Stimulated activated CD8-positive, alpha-beta memory T cell treated with anti-CD3 and anti-CD28 coated beads, Interleukin-12 subunit alpha, Interleukin-12 subunit beta, amount 100 ng/mL, for 24 hours (primary cell): ENCODE data around the gene ACMSD.
"Not testable (repeated sequence)": the region's sequence is repeated elsewhere in the genome, so short reads cannot be mapped to it uniquely, and the experiment has no call there.

Source experiments
- DNase-seq: peaks from one replicate; pipeline ENCODE4 v3.0.0-alpha.2; 2020; ENCODE audit errors: extremely low read depth

The ACMSD gene

DNA sequence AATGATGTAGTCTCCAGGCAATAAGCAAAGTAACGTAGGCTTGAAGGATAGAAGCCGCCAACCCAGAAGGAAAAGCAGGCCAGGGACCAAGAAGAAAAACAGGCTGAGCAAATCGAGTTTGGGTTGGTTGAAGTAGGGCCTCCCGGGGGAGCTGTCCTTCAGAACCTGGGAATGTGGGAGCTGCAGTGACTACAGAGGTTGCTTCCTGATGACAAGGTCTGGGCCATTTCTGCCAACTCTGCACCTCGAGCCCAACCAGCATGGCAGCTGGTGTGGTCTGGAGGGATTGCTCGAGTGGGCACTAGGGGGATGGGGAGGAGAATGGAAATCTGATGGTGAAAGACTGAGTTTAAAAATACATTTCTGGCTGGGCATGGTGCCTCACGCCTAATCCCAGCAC, 14.1 kb downstream of the ACMSD start:
- no peak for DNase-seq

DNA sequence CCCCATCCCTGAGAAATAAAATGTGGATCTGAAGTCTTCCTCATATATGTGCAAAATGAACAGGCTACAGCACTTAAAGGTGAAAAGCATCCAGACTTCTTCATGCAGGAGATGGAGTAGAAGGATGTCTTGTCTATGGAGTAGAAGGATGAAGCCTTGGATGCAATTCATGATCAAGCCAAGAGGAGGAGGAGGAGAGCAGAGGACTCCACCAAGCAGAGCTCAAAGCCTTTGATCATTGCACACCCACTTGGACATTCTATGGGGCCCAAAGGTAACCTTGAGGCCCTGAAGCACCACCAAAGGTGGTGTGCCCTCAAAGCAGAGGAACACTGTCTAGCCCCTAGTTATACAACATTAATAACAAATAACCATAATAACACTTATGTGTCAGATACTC, 17.3 kb downstream of the ACMSD start:
- DNase-seq, result no peak

DNA sequence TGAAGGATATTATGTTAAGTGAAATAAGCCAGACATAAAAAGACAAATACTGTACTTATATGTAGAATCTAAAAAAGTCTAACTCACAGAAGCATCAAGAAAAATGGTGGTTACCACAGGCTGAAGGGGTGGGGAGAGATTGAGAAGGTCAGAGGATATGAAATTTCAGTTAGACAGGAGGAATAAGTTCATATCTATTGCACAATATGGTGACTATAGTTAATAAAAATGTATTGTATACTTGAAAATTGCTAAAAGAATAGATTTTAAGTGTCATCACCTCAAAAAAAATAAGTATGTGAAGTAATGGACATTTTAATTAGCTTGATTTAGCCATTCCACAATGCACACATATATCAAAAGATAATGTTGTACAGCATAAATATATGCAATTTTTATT, 19.8 kb downstream of the ACMSD start:
- no peak for DNase-seq

DNA sequence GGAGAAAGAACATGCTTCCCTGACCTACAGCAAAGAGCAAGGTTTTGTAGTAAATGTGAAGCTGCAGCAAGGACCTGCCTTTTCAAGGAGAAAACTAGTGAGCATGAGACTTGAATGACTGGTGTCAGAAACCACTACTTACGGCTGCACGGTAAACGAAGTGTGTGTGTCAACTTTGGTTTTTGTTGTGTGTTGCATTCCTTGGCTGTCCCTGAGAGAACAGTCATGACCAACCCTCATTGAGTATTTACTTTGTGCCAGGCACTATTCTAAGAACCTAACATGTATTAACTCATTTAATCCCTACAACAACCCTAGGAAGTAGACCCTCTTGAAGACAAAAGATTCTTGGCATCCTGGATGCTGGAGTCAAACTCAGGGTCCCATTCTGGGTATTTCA, 22.8 kb downstream of the ACMSD start:
- no peak for DNase-seq

DNA sequence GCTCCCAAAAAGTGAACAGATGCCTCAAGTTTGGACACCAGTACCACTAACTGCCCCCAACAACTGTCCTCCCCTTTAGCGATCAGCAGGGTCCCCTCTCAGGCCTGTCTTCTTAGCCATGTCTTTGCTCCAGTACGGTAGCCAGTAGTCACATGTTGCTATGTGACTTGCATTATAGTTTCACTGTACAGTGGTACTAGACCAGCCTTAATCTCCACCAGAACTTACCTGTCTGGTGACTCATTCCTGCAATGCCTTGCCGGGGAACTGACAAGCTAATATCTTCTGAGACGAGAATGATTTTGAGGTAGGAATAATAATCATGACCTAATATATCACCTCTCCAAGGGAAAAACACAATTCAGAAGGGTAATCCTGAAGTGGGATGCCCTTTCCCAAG, 23.7 kb downstream of the ACMSD start:
- DNase-seq, result no peak

DNA sequence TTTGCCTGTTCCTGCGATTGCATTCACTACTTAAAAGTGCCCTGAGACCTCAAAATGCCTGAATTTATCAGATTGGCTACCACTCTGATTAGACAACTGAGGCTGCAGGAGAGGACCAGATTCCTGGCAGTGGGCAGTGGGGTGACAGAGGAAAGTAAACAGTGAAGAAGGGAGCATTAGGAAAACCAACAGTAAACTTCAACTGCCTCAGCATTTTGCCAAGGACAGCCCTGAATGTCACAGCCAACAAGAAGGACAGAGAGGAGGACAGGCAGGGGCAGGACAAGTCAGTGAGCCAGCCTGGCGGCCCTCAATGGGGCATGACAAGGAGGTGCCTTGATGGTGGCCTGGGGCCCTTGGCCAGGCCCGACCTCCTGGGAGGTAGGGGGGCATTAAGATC, 24.3 kb downstream of the ACMSD start:
- DNase-seq, result no peak

DNA sequence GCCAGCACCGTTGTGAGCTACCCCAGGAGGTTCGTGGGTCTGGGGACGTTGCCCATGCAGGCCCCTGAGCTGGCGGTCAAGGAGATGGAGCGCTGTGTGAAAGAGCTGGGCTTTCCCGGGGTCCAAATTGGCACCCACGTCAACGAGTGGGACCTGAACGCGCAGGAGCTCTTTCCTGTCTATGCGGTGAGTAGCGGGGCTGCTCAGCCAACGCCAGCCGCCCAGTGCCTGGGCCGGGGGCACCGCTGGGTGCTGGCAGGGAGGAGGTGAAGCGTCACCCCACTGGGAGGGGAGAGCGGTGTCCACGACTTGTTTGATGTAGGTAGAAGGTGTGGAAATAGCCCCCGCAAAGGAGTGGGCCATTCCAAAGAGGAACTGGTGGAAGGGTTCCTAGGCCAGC, 25.0 kb downstream of the ACMSD start:
- DNase-seq, result no peak

DNA sequence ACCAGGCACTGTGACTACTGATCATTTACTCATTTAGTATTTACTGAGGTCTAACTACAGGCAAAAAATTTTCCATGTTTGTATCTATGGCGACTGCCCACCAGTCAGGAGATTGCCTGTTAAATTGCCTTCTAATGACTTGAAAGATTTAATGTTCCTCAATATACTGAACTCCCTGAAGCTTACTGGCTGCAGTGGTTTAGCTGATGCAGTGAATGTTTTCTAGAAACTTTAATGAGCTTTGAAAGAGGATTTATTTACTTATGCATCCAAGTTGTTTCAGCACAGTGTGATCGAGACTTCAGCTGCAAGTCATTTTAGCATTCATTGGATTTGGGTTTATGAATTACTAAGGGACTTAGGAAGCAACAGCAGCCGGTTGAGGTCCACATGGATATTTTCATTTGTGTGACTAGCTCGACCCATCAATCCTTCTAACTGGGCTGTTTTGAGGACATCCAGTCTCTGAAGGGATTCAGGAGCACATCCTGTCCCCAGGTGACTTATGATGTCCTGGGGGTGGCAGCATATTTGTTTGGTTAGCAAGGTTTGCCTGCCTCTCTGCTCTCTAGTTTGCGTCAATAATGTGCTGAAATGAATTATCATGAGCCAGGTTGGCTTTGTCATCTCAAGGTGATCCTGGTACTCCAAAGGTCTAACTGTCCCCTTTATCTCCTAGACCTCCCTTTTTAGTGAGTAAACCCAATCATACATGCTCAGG, 26.8 kb downstream of the ACMSD start:
- DNase-seq, result no peak

DNA sequence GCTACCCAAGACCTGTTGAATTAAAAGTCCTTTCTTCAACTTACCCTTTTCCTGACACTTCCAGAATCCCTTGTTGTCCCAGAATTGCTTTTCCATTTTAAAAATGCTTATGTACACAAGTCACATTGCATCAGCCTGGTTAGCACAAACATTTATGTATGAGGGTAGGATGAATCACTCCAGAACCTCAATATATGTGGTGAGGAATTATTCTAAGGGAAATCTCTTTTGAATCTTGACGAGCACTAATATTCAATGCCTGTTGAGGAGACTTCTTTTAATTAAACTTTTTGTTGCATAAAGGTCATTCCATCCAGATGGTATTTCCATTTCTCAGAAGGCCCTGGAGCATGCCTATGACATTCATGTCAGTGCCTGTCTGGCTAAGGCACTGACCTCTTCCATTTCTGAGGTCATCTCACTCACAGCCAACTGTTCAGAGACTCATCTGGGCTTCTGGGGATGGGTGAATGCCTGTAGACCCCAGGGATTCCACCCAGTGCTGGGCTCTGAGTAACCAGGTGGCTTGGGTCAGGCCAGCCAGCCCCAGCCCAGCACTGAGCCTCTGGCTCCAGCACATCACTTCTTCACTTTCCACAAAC, 28.2 kb downstream of the ACMSD start:
- DNase-seq, result no peak

DNA sequence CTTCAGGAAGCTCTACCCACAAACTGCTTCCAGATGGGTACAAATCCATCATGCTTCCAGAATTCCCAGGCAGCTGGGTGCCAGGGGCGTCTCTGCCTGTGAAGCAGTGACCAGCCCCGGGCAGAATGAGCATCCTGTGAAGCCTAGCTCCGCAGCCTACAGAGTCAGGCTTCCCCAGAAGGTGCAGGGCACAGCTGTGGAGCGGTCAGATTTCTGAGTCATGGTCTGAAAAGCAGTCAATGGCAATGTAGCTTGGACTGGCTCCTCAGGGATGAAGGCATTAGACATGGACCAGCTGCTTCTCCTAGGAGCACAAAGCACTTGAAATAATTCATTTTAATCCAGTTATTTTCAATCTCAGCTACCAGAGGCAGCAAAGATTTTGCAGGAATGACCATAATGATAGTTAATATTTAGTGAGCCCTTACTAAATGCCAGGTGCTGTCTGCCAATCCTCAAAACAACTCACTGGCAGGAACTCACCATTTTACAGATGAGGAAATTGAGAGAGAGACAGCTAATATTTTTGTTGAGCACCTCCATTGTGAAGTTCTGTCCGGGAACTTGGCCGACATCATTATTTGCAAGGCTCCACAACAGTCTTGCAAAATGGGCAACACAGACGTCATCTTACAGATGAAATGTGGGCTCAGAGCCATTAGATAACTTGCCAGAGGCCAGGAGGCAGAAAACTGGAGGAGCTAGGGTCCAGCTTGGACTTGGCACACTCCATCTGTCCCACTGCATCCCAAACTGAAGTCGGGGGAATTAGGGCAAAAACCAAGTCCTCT, 31.7 kb downstream of the ACMSD start:
- no peak for DNase-seq

DNA sequence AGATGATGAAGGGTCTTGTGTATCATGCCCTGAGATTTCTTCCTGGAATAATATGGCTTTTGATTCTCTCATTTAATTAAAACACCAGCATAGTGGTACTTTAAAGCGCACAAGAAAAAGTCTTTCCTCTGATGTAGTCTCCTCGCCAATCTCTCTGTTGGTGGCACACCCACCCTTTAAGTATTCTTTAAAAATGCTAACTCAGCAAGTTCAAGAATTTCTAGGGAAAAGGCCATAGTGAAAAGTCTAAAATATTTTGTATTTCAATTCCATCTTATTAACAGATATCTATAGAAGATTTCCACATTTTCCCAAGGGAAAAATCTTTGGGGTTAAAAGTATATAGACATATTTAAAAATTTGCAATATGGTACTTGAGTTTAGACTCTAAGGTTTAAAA, 34.7 kb downstream of the ACMSD start:
- no peak for DNase-seq

DNA sequence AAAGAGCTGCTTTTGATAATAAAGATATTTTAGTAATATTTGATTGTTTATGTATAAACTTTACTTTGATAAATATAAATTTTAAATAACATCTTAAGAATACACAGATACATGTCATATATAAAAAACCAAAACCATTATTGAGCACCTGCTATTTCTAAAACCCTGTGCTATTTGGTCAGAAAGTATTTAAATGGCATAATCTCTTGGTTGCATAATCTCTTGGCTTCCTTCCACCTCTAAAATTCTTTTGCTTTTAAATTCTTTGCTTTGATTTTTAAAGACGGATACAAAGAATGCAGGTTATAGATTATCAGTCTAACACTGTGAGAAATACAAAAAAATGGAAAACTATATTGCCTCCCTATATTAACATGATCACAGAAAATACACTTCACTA, 36.9 kb downstream of the ACMSD start:
- DNase-seq, result no peak

DNA sequence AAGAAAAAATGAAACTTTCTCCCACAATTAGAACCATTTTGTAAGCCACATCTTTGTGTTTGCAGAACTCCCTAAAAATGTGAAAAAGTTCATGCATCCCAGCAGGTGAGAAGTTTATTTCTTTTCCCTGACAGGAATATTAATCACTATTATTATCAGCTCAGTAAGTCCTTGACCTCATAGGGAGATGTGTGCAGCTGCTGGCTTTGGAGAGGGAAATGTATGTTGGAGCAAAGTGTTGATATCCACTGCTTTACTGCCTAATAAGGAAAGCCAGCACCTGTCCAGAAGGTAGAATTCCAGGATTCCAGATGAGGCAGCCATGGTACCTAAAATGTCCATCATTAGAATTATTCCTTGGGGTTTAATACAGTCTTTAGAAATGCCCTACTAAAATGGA, 44.4 kb downstream of the ACMSD start:
- DNase-seq, result no peak

DNA sequence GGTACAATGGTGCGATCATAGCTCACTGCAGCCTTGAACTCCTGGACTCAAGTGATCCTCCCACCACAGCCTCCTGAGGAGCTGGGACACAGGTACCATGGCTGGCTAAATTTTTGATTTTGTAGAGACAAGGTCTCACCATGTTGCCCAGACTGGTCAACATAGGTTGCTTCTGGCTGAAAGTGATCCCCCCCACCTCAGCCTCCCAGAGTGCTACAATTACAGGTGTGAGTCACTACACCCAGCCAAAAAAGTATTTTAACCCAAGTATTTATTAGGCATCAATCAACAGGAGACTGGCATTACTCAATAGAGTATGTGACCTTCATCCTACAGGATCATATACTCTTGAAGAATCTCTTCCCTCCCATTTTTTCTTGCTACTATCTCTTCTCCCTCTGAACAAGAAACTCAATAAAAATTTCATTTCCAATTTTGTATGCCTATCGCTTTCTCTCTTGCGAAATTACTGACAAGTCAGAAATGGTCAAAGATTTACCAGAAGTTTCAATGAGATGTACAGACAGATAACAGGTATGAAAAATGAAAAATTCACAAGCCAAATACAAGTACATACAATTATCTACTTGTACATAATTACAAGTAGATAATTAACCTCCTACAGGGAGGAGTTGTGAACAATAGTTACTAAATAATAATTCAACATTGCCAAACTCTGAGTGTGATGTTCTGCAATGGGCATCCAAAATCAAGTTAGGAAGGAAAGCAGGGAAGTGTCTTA, 45.3 kb downstream of the ACMSD start:
- no peak for DNase-seq

DNA sequence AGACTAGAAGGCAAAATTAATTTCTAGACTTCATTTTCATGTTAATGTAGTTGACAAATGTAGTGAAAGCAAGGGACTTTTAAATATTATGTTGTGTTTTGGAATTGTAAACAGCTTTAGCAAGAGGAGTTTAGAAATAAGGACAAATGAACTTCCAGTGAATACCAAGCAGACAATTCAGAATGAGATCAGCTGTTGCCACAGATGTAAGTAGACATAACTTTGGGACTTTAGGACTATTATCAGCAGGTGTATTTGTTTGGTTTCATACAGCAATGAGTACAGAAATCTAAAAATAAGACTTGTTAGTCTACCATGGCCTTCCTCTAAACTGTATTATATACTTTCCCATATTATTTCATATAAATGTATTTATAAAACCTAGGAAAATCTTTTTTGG, 46.0 kb downstream of the ACMSD start:
- DNase-seq, result no peak

DNA sequence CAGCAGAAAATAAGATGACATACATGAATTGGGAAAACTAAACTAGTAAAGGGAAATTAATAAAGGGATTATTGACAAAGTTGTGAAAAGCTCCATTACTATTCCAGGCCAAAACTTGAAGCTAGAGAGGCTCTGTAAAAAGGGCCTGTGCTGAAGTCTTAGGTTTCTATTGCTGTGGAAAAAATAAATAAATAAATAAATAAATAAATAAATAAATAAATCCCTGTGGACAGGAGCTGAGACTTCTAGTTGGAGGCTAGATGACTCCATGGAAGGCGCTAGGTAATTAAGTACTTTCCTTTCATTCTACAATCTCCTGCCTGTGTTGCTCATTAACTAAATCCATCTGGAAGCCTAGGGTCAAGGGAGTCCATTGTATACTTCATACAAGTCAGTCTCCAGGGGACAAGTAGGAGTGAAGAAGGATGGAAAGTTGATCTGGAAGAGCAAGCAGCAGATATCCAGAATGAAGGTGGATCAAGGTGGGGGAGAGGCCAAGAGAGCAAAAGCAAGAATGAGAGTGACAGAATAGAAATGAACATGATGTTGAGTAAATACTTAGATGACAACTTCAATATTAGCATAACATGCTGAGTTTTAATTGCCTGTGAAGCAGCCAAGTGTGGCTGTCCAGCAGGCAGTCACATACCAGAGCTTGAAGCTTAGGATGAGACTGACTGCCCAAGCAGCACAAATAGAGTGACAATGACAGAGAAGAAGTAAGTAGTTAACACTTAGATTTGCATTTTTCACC, 54.0 kb downstream of the ACMSD start:
- DNase-seq, result no peak

DNA sequence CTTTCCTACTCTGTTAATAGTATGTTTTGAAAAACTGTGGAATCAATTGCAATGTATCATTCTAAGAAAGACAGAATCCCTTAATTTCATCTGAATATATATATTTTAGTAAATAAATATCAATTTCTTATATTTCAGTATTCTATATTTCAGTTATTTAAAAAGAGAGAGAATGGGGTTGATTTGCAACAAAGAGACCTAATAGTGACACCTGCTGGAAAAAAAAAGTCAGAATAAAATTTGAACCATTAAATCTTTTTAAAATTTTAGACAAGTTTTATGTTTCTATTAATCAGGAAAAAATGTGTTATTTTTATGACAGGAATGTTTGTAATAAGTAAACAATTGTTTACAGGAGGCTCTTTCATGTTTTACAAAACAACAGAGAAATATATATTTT, 59.5 kb downstream of the ACMSD start:
- DNase-seq, result no peak

DNA sequence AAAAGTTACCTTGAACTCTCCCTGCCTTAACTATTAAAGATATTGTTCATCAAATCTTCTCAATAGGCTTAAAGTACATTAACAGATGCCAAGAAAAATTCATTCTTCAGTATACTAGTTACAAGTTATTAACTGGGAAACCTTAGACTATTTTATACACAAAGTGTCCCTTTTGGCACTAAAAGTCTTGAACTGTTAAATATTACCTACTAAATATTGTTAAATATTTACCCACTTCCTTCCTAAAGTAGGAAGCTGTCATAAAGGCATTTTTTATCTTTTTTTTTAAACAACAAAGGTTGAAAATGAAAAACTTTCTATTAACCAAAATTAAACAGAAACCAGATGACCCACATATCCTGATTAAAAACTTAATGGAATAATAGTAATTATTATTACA, 60.8 kb downstream of the ACMSD start:
- DNase-seq, result no peak

DNA sequence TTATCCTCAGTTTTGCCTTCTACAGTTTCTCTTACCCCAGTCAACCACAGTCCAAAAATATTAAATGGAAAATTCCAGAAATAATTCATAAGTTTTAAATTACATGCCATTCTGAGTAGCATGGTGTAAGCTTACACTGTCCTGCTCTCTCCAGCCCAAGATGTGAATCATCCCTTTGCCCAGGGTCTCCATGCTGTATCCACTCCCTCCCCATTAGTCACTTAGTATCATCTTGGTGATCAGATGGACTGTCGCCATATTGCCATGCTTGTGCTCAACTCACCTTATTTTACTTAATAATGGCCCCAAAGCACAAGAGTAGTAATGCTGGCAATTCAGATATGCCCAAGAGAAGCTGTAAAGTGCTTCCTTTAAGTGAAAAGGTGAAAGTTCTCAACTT, 61.7 kb downstream of the ACMSD start:
- DNase-seq, result no peak

DNA sequence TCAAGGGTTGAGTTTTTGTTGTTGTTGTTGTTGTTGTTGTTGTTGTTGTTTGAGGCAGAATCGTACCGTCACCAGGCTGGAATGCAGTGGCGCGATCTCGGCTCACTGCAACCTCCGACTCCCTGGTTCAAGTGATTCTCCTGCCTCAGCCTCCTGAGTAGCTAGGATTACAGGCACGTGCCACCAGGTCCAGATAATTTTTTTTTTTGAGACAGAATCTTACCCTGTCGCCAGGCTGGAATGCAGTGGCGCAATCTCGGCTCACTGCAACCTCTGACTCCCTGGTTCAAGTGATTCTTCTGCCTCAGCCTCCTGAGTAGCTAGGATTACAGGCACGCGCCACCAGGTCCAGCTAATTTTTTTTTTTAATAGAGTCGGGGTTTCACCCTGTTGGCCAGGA, 65.3 kb downstream of the ACMSD start:
- not testable (repeated sequence) for DNase-seq

DNA sequence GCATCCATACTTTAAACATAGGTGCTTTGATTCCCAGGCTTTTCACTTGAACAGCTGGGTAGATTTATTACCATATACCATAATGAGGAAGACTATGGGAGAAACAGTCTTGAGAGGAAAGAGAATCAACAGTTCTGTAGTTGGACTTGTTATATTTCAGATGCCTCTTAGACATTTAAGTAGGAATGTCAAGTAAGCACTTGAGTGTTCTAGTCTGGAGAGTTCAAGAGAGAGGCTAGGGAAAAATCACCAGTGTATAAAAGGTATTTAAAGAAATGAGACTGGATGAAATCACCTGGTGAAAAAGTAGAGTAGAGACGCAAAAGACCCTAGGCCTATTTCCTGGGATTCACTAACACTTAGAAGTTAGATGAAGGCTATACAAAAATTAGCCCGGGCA, 66.8 kb downstream of the ACMSD start:
- DNase-seq, result no peak

DNA sequence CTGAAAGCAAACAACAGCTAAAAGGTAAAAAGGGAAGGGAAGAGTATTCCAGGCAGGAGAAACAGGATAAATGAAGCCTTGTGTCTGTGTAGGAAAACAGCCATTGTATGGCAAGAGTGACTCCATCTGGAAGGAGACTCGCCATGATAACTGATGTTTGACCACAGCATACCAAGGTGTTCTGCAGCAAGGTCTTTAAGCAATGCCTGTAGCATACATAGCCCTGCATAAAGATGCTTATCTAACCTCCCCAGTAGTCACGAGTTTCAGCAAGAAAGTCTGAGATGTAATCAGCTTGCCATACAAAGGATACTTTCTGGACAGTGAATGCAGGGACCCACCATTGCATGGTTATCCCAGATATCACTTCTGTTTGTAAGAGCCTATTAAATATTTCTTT, 68.3 kb downstream of the ACMSD start:
- no peak for DNase-seq
